Hepatocyte (in vitro differentiated cells): ENCODE measurements around the gene EML6.

Experiments used
- CTCF ChIP-seq: fragments of 200-600 bp; sonication (generic); IDR thresholded peaks from 2 replicates; pipeline ENCODE4 v1.5.1; 2016; ENCODE audit warnings: antibody characterized with exemption, mild to moderate bottlenecking; ENCODE audit not compliant: poor library complexity
- EZH2 ChIP-seq: fragments of 200-600 bp; sonication (generic); IDR thresholded peaks from 2 replicates; pipeline ENCODE4 v1.6.1; 2016; ENCODE audit warnings: antibody characterized with exemption, mild to moderate bottlenecking, borderline replicate concordance
- EZH2phosphoT487 ChIP-seq: fragments of 200-600 bp; sonication (generic); IDR thresholded peaks from one replicate; pipeline ENCODE4 v1.6.1; 2018; ENCODE audit warnings: antibody characterized with exemption, mild to moderate bottlenecking, low read depth, moderate library complexity; ENCODE audit not compliant: unreplicated experiment, severe bottlenecking

DNA sequence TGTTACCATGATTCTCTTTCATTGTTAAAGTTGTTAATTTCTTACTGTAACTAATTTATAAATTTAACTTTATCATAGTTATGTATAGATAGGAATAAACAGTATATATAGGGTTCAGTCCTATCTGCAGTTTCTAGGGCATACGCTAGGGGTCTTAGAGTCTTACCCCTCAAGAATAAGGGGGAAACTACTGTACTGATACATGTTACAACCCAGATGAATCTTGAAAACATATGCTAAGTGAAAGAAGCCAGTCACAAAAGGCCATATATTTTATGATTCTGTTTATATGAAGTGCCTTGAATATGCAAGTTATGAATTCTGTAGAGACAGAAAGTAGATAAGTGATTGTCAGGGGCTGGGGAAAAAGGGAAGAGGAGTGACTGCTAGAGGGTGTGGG is 274.4 kb downstream of the EML6 start:
- no peak for TF ChIP-seq CTCF
- TF ChIP-seq EZH2phosphoT487: no peak
- no peak for TF ChIP-seq EZH2
